NCI-H146 treated with DMSO at 0.1 percent for 48 hours (cell line): ENCODE data around the gene TBCA.

ENCODE experiments used
- DNase-seq: peaks from one replicate; lab custom pipeline; 2025; ENCODE audit not compliant: unreplicated experiment; lab: John Stamatoyannopoulos, UW

Gene TBCA, protein sequence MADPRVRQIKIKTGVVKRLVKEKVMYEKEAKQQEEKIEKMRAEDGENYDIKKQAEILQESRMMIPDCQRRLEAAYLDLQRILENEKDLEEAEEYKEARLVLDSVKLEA

DNA sequence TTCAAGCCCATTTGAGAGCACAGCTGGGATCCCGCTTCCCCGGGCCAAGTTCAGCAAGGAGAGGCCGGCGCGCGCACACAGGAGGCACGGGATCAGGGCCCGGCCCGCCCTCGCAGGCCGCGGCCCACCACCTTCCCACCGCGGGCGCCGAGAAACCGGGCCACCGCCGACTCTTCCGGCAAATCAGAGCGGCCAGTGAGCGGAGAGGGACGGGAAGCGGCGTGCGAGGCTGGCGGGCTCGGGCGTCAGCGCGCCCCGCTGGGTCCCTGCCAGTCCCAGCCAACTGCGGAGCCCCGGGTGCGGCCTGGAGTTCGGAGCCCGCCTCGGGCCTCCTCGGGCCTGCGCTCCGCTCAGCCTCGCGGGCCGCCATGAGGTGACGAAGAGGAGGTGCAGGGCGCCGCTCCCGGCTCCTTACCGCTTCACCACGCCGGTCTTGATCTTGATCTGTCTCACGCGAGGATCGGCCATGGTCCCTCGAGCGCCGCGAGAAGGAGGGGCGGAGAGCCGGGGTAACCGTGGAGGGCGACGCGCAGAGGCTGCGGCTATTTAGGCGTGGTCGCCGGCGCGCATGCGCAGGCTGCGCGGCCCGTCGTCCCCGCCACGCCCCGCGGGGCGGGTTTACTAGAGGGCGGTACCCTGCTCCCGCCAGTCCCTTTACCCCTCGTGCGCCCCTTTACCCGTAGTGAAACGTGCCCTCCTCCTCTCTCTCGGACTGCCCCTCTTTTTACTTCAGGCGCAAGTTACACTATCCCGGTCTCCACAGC, at the start of gene TBCA:
Gene TBCA (minus strand): TSS at position 550 of the 764 bp plus-strand sequence. CDS start 82 bp downstream, at position 468.
- DNase-seq, result peak; percentile 84

DNA sequence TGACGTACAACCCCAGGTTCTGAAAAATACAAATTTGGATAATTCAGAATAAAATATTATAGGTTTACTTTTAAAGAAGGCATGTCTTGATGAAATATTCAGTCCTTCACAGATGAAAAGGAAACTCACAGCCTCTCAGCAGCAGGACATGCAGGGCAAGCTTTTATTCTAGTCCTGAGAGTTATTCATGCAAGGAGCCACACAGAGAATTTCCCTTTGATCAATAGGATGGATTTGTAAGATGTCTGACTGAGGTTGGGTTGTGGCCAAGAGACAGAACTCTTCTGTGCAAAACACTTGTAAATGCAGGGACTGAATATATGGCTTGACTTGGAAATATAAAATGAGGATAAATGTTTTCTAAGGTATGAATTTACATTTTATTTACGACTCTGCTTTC, 48.8 kb upstream of the TBCA start:
- DNase-seq, result no peak

DNA sequence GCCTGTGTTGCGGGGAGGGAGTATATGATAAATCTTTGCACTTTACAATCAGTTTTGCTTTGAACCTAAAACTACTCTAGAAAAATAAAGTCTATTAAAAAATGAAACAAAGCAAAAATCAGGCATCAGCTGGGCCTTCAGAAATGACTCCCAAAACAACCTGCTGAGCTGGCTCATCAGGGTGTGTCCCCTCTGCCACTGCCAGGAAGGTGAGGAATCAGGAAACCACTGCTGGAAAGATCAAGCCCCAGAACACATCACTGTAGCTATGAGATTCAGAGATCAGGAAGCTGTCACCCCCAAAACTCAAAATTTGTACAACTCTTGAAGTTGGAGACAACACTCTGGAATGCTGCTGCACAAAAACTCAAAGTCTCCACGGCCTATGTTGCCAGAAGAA, 40.5 kb upstream of the TBCA start:
- no peak for DNase-seq

DNA sequence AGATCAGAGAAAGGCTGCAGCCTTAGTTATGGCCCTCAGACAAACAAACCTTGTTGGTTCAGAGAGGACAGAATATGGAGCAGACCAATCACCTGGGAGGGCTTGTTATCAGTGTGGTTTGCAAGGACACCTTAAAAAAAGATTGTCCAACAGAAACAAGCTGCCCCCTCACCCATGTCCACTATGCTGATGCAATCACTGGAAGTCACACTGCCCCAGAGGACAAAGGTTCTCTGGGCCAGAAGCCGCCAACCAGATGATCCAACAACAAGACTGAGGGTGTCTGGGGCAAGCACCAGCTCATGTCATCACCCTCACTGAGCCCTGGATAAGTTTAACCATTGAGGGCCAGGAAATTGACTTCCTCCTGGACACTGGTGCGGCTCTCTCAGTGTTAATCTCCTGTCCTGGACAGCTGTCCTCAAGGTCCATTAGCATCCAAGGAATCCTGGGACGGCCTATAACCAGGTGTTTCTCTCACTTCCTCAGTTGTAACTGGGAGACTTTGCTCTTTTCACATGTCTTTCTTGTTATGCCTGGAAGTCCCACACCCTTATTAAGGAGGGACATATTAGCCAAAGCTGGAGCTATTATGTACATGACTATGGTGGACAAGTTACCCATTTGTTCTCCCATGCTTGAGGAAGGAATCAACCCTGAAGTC, 36.9 kb upstream of the TBCA start:
- DNase-seq, result no peak

DNA sequence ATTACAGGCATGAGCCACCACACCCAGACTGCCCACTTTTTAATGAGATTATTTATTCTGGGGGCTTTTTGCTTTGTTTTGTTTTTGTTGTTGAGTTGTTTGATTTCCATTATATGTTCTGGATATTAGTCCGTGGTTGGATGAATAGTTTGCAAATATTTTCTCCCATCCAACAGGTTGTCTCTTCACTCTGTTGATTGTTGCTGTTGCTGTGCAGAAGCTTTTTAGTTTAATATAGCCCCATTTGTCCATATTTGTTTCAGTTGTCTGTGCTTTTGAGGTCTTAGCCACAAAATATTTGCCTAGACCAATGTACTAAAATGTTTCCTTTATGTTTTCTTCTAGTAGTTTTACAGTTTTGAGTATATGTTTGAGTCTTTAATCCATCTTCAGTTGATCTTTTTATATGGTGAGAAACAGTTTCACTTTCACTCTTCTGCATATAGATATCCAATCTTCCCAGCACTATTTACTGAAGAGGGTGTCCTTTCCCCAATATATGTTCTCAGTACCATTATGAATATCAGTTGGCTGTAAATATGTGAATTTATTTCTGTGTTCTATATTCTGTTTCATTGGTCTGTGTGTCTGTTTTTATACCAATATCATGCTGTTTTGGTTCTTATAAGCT, 30.2 kb upstream of the TBCA start:
- DNase-seq, result no peak

DNA sequence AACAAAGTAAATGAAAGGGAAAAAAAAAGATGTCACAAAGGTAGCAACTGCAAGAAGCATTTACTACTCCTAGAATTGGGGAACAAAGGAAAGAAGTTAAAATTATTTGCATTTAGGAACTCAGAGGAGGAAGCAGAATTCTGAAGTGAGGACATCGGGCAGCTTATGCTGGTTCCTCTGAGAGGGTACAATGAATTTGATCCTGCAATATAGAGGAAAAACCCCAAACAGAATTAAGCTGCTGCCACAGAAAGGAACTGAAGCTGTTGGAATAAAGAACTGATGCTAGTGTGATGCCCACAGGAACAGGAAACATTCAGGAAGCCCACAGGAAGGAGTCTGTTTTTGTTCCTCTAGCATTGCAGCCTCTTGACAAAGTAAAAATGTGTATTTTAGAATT, 22.3 kb upstream of the TBCA start:
- DNase-seq, result no peak

DNA sequence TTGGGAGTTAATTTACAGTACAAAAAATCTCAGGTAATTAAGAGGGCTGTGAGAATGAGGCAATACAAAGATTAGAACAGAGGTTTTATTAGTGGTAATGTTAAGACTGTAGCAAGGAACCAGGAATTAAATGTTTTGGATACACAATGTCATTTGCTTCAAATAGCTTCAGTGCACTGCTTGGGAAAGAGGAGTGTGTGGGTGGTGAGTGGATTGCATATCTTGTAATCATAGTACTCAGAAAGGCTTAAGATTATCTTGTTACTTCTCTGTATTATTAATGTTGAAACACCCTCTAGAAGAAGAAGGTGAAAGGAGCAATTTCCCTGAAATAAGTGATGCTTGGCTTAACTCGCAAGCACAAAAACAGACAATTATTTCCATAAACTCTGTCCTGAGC, 21.0 kb upstream of the TBCA start:
- DNase-seq, result no peak

DNA sequence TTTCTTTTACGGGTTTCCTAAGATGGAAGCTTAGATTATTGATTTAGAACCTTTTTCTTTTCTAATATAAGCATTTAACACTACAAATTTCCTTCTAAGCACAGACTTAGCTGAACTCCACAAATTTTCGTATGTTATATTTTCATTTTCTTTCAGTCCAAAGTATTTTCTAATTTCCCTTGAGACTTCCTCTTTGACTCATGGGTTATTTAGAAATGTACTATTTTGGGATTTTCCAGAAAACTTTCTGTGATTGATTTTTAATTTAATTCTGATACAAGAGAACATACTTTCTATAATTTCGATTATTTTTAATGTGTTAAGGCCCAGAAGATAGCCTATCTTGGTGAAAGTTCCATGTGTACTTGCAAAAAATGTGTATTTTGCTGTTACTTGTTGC, 19.7 kb upstream of the TBCA start:
- no peak for DNase-seq

DNA sequence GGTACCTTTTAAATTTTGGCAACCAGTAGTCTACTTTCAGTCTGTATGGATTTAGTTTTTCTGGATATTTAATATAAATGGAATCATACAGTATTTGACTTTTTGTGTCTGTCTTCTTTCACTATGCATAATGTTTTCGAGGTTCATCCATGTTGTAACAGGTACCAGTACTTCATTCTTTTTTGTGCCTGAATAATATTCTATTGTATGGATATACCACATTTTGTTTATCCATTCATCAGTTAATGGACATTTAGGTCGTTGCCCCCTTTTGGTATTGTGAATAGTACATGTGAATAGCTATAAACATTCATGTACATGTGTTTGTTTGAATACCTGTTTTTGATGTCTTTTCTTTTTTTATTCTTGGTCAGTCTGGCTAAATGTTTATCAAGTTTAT, 19.1 kb upstream of the TBCA start:
- no peak for DNase-seq

DNA sequence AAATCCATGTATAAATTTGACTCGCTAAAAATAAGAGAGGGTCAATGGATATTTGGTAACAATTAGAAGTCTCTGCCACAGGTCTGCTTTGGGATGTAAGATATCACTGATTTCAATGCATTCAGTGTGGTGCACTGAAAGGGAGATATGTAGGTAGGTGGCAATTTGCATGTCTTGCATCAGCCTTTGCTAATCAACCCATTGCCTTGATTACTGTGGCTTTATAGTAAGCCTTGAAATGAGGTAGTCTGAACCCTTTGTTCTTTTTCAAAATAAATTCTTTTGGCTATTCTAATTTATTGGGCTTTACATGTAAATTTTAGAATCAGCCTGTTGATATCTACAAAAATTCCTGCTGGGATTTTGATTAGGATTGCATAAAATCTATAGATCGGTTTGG, 15.8 kb upstream of the TBCA start:
- DNase-seq, result no peak

DNA sequence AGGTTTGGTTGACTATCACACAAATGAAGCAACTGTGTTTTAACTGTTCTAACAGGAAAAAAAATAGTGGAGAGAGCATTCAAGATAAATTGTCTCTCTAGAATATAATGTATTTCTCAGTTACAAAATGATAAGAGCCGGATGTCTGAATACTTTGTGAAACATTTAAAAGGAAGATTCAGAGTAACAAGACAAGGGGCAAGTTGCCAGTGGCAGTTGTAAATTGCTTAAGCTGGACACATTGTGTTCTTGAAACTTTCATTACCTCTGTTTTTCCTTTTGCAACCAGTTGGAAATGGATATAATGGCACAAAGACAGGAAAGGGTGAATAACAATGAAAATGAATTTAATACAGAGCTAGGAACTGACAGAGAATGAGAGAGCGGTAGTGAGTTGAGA, 15.2 kb upstream of the TBCA start:
- DNase-seq, result no peak

DNA sequence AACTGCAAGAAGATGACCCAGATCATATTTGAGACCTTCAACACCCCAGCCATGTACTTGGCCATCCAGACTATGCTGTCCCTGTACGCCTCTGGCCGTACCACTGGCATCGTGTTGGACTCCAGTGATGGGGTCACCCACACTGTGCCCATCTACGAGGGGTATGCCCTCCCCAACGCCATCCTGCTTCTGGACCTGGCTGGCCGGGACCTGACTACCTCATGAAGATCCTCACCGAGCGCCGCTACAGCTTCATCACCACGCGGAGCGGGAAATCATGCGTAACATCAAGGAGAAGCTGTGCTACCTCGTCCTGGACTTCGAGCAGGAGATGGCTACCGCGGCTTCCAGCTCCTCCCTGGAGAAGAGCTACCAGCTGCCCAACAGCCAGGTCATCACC, 9.1 kb upstream of the TBCA start:
- no peak for DNase-seq

DNA sequence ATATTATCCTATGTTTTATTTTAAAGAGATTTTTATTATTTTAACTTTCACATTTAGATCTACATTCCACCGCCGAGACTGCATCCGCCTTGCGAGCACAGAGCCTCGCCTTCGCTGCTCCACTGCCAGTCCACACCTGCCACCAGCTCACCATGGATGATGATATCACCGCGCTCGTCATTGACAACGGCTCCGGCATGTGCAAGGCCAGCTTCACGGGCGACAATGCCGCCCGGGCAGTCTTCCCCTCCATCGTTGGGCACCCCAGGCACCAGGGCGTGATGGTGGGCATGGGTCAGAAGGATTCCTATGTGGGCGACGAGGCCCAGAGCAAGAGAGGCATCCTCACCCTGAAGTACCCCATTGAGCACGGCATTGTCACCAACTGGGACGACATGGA, 8.6 kb upstream of the TBCA start:
- DNase-seq, result no peak

DNA sequence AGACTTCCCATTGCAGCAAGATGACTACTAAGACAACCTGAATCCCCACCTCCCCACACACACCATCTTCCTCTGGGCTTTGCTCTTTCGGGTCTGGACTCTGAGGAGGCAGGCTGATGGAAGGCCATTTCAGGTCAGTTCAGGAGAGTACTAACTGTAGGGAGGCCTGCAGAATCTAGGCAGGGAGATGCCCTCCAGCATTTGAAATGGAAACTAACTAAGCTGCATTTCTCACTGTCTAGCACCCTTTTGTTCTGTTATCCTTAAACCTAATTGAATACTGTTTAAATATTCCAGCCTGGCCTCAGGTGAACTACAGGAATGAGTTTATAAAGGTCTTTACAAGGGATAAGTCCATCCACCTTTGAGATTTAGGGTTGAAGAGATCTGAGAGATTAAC, 4.9 kb upstream of the TBCA start:
- DNase-seq, result no peak

DNA sequence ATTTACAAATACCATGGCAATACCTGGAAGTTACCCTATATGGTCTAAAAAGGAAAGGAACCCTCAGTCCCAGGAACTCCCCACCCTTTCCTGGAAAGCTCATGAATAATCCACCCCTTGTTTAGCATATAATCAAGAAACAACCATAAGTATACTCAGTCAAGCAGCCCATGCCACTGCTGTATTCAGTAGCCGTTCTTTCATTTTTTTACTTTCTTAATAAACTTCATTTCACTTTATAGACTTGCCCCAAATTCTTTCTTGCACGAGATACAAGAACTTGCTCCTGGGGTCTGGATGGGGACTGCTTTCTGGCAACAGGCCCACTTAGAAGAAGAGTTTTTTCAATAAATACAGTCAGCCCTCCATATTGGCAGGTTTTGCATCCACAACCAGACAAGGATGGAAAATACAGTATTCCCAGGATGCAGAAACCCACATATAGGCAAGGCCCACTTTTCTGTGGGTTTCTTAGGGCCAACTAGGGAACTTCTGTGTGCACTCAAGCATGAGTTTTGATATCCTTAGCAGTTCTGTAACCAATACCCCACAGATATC, 2.8 kb upstream of the TBCA start:
- DNase-seq, result no peak

DNA sequence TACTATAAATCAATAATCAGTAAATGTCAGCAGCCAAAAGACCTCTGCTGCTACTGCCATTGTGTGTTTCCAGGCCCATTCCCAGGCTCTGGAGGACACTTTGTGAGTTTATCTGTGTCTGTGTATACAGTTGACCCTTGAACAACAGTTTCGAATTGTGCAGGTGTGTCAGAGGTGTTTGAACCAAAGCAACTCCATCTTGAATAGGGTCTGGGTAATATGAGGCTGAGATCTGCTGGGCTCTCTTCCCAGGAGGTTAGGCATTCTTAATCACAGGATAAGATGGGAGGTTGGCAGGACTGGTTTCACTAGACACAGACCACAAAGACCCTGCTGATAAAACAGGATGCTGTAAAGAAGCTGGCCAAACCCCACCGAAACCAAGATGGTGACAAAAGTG, 2.3 kb upstream of the TBCA start:
- DNase-seq, result no peak

DNA sequence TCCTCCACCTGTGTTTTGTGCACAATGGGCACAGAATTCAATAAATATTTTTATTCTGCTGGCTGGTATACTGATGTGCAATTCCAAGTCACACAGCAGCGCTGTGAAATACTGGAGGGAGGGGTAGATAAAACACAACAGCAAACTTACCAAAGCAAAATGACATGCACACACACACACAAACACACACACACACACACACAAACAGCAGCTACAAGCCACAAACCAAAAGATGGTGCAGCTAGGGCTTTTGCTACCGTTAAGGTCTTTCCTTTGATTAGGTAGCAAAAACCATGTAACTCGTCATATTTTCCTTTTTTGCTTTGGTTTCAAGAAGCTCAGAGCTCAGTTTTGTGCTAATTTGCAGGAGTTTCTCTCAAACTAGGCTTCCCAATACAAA, 1.8 kb upstream of the TBCA start:
- no peak for DNase-seq

DNA sequence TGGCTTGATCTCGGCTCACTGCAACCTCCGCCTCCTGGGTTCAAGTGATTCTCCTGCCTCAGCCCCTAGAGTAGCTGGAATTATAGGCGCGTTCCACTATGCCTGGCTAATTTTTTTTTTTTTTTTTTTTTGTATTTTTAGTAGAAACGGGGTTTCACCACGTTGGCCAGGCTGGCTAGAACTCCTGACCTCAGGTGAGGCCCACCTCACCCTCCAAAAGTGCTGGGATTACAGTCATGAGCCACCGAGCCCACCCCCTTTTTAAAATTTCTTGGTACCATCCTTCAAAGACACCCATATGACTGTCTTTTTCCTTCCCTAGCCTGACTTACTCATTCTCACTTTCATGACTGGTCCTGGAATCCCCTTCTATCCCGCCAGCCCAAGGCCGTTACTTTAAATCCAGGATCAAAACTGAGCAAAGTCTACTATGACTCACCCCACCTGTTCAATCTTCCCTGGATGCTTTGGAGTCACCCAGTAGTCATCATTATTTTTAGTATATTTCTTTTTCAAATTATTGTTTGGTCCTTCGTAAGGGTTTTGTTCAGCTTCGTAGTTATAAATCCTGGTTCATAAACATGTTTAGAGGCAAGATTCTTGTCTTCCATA, 1.2 kb upstream of the TBCA start:
- no peak for DNase-seq

DNA sequence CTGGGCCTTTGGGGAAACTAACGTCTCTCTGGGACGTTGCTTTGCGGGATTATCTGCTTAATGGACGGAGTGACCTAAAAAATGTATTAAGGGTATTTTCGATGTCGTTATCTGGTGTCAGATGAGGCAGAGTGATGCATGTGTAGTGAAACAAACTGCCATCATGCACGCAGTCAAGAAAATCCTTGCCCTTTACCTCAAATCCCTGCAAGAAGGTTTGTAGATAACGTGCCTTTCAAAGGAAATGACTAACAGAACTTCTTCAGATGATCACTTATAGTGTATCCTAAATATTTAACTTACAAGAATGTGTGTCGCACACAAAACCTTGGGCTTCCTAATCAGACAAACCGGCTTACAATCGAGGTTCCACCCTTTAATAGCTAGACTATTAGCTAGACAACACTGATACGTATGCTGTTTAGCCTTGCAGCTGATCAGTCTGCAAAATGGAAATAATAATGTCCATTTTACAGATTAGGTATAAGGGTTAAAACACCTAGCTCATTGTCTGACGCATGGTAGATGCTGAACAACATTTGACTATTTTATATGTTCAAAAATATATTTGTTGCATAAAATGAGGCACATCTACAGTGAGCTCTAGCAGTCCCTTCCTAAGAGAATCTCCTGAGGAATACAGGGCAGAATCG, 541 bp upstream of the TBCA start:
- DNase-seq, result no peak

DNA sequence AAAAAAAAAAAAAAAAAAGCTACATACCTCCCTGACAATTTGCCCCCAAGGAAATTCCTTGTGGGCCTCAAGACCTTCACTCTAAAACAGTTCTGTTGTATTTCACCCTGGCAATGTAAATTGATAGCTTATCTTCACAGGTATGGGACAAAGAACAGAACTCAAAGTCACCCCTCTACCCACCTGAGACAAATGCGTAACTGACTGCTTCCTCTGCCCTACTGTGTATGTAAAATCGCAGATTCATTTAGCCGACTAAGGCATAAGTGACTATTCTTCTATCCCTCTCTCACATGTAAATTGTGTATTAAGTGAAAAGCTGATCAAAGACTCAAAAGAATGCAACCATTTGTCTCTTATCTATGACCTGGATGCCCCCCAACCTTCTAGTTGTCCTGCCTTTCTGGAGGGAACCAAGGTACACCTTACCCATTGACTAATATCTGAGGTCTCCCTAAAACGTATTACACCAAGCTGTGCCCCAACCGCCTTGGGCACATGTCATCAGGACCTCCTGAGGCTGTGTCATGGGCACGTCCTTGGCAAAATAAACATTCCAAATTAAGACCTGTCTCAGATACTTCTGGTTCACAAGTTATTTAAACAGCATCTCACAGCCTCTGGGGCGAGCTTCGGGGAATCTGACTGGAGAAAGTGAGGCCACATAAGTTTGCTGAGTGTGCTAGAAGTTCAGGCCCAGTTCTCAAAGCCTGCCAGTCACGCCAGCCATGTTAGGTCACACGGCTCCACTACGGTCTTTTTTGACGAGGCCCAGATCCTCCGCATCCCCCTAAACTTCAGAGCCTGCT, 954 bp downstream of the TBCA start:
- peak; percentile 40 for DNase-seq
